HG03342 (cell line): ENCODE results near the gene TMEM43.

Source experiments
- ATAC-seq: cut with Tn5 transposase; IDR thresholded peaks from one replicate; pipeline ENCODE4 v1.9.1; 2021; ENCODE audit warnings: mild to moderate bottlenecking, moderate library complexity; ENCODE audit not compliant: unreplicated experiment

TMEM43 gene

GRCh38 chr3:14135581-14135980, 10.7 kb downstream of the TMEM43 start:
- ATAC-seq: no peak

GRCh38 chr3:14137004-14137403, 12.2 kb downstream of the TMEM43 start:
- no peak for ATAC-seq

GRCh38 chr3:14137445-14137844, 12.6 kb downstream of the TMEM43 start:
- ATAC-seq: no peak

GRCh38 chr3:14138109-14138877, 13.4 kb downstream of the TMEM43 start:
- ATAC-seq: no peak

GRCh38 chr3:14138878-14139655, 14.2 kb downstream of the TMEM43 start:
- ATAC-seq: no peak

- no peak for ATAC-seq
Observed at GRCh38 chr3:14139771-14140170, 14.9 kb downstream of the TMEM43 start.

GRCh38 chr3:14140668-14141067, 15.8 kb downstream of the TMEM43 start:
- ATAC-seq: no peak

- ATAC-seq: no peak
Observed at GRCh38 chr3:14141144-14141543, 16.3 kb downstream of the TMEM43 start.

GRCh38 chr3:14141602-14142341, 16.9 kb downstream of the TMEM43 start:
- ATAC-seq: no peak

- no peak for ATAC-seq
Observed at GRCh38 chr3:14142567-14143270, 17.9 kb downstream of the TMEM43 start.

GRCh38 chr3:14143271-14144225, 18.7 kb downstream of the TMEM43 start:
- ATAC-seq: no peak

- ATAC-seq: peak; percentile 96
Observed at GRCh38 chr3:14144423-14145075, 19.7 kb downstream of the TMEM43 start.

GRCh38 chr3:14145236-14145635, 20.4 kb downstream of the TMEM43 start:
- ATAC-seq: no peak

GRCh38 chr3:14145670-14146380, 21.0 kb downstream of the TMEM43 start:
- ATAC-seq: no peak

GRCh38 chr3:14146381-14147065, 21.7 kb downstream of the TMEM43 start:
- ATAC-seq: no peak

GRCh38 chr3:14147066-14147435, 22.2 kb downstream of the TMEM43 start:
- no peak for ATAC-seq

- ATAC-seq: no peak
Observed at GRCh38 chr3:14147617-14148016, 22.8 kb downstream of the TMEM43 start.
